ENCODE measurements around the gene ZNF335.
"Not testable (repeated sequence)": the region's sequence is repeated elsewhere in the genome, so short reads cannot be mapped to it uniquely, and the experiment has no call there.

The ZNF335 gene

DNA sequence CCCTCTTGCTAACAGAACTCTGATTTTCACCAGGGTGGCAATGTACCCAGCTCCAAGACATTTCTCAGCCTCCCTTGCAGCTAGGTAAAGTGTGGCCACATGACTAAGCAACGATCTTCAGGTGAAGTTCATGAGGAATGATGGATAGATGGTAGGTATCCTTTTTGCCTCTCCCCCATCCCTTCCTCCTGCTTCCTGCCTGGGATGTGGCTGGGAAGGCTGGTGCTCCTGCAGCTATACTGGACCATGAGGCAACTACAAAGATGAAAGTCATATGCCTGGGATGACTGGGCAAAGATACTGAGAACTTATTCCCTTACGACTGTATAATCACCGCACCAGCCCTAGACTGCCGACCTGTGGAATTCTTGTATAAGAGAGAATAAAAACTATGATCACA, 13.4 kb downstream of the ZNF335 start:
- no peak overlapping the region for H3K27ac Mint-ChIP-seq
- H3K4me1 Mint-ChIP-seq: peaks cover 5% of the 10 kb centered on the region
- ATAC-seq (ENCODE audit: low read depth) (no peak), DNase-seq (ENCODE audit: low spot score in 2 of 2) (no peak)
- no peak overlapping the region for H3K4me3 Mint-ChIP-seq
- no peaks in the 10 kb centered on the region for H3K27me3 Mint-ChIP-seq
- no peaks in the 10 kb centered on the region for H3K9me3 Mint-ChIP-seq
- peaks cover 31% of the 10 kb centered on the region for H3K36me3 Mint-ChIP-seq

GRCh38 chr20:45957021-45957941, 14.7 kb downstream of the ZNF335 start:
- no peaks in the 10 kb centered on the region for H3K27me3 Mint-ChIP-seq
- no peaks in the 10 kb centered on the region for H3K4me1 Mint-ChIP-seq
- ATAC-seq (ENCODE audit: low read depth): no peak
- H3K9me3 Mint-ChIP-seq: no peaks in the 10 kb centered on the region
- no peak overlapping the region for H3K4me3 Mint-ChIP-seq
- peaks cover 27% of the 10 kb centered on the region for H3K36me3 Mint-ChIP-seq
- DNase-seq (ENCODE audit: low spot score in 2 of 2): no peak
- H3K27ac Mint-ChIP-seq: no peak overlapping the region

GRCh38 chr20:45956326-45956725, 15.7 kb downstream of the ZNF335 start:
- H3K36me3 Mint-ChIP-seq: peaks cover 29% of the 10 kb centered on the region
- H3K27ac Mint-ChIP-seq; H3K9me3 Mint-ChIP-seq; H3K27me3 Mint-ChIP-seq; DNase-seq (ENCODE audit: low spot score in 2 of 2); H3K4me3 Mint-ChIP-seq; H3K4me1 Mint-ChIP-seq; ATAC-seq (ENCODE audit: low read depth): not testable (repeated sequence)

- Mint-ChIP-seq H3K27me3 (no peaks in the 10 kb centered on the region), H3K9me3 (no peaks in the 10 kb centered on the region), H3K4me3 (no peak overlapping the region), H3K27ac (no peak overlapping the region), H3K36me3 (peaks cover 21% of the 10 kb centered on the region), H3K4me1 (peaks cover 6% of the 10 kb centered on the region)
- DNase-seq (ENCODE audit: low spot score in 2 of 2) (no peak), ATAC-seq (ENCODE audit: low read depth) (no peak)
These were observed 18.3 kb downstream of the ZNF335 start for GRCh38 chr20:45953672-45954071.

DNA sequence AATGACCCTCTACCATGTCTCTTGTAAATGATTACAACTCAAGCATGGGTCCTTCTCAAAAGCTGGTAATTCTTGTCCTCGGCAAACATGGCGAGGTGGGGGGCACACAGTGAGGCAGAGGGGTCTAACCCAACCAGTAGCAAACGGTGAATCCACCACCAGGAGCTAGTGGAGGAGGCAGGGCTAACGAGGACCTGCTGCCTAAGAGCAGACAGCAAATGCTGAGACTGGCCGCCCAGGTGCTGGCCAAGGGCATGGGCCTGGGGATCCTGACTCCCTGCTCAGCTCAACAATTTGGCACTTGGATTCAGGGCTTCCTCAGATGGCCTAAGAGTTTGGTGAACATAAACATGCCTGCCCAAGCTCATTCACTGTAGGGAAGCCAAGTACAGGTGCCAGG, 19.1 kb downstream of the ZNF335 start:
- H3K9me3 Mint-ChIP-seq: no peaks in the 10 kb centered on the region
- H3K4me3 Mint-ChIP-seq: no peak overlapping the region
- no peaks in the 10 kb centered on the region for H3K27me3 Mint-ChIP-seq
- H3K36me3 Mint-ChIP-seq: peaks cover 21% of the 10 kb centered on the region
- ATAC-seq (ENCODE audit: low read depth) (no peak), DNase-seq (ENCODE audit: low spot score in 2 of 2) (no peak)
- H3K4me1 Mint-ChIP-seq: peaks cover 10% of the 10 kb centered on the region
- H3K27ac Mint-ChIP-seq: no peak overlapping the region

GRCh38 chr20:45951925-45952834, 19.8 kb downstream of the ZNF335 start:
- Mint-ChIP-seq H3K27me3 (no peaks in the 10 kb centered on the region), H3K4me1 (peaks cover 10% of the 10 kb centered on the region), H3K9me3 (no peaks in the 10 kb centered on the region), H3K36me3 (peaks cover 20% of the 10 kb centered on the region), H3K27ac (peak overlapping the region; percentile 47), H3K4me3 (no peak overlapping the region)
- DNase-seq (ENCODE audit: low spot score in 2 of 2) (no peak), ATAC-seq (ENCODE audit: low read depth) (no peak)

- Mint-ChIP-seq H3K36me3 (peaks cover 19% of the 10 kb centered on the region), H3K4me1 (peaks cover 13% of the 10 kb centered on the region), H3K27me3 (no peaks in the 10 kb centered on the region), H3K4me3 (no peak overlapping the region), H3K9me3 (no peaks in the 10 kb centered on the region), H3K27ac (no peak overlapping the region)
- ATAC-seq (ENCODE audit: low read depth) (no peak), DNase-seq (ENCODE audit: low spot score in 2 of 2) (no peak)
These were observed 21.7 kb downstream of the ZNF335 start for GRCh38 chr20:45950330-45950646.

GRCh38 chr20:45949542-45950329, 22.3 kb downstream of the ZNF335 start:
- ATAC-seq (ENCODE audit: low read depth): no peak
- H3K27me3 Mint-ChIP-seq: no peaks in the 10 kb centered on the region
- no peak for DNase-seq (ENCODE audit: low spot score in 2 of 2)
- no peak overlapping the region for H3K27ac Mint-ChIP-seq
- no peak overlapping the region for H3K4me3 Mint-ChIP-seq
- no peaks in the 10 kb centered on the region for H3K9me3 Mint-ChIP-seq
- H3K4me1 Mint-ChIP-seq: peaks cover 13% of the 10 kb centered on the region
- H3K36me3 Mint-ChIP-seq: peaks cover 21% of the 10 kb centered on the region

GRCh38 chr20:45948742-45949541, 23.1 kb downstream of the ZNF335 start:
- DNase-seq (ENCODE audit: low spot score in 2 of 2) (no peak), ATAC-seq (ENCODE audit: low read depth) (no peak)
- Mint-ChIP-seq H3K9me3 (no peaks in the 10 kb centered on the region), H3K4me1 (peaks cover 13% of the 10 kb centered on the region), H3K4me3 (no peak overlapping the region), H3K36me3 (peaks cover 27% of the 10 kb centered on the region), H3K27me3 (no peaks in the 10 kb centered on the region), H3K27ac (peak overlapping the region; percentile 66)

DNA sequence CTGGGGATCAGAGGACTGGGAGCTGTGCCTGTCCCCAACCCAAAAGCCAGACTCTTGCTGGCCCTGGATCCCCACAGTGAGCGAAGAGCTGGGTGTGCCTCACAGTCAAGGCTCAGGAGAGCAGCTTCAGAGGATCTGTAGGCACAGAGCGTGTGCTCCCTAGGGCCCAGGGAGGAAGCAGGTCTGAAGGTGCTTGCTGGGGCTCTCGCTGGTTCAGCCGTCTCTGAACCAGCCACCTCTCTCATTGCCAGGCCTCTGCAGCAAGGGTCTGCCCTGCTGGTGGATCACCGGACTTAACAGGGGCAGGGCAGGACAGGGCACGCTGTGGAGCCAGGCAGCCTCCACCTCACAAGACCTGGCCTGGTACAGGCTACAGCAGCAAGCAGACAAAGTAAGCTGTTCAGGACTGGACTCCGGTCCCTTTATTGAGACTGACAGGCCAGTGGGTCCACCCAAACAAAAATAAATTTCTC, 23.7 kb downstream of the ZNF335 start:
- H3K4me3 Mint-ChIP-seq: no peak overlapping the region
- H3K36me3 Mint-ChIP-seq: peaks cover 30% of the 10 kb centered on the region
- peak overlapping the region; percentile 85 for H3K27ac Mint-ChIP-seq
- H3K4me1 Mint-ChIP-seq: peaks cover 13% of the 10 kb centered on the region
- DNase-seq (ENCODE audit: low spot score in 2 of 2) (no peak), ATAC-seq (ENCODE audit: low read depth) (peak; percentile 62)
- no peaks in the 10 kb centered on the region for H3K27me3 Mint-ChIP-seq
- no peaks in the 10 kb centered on the region for H3K9me3 Mint-ChIP-seq

DNA sequence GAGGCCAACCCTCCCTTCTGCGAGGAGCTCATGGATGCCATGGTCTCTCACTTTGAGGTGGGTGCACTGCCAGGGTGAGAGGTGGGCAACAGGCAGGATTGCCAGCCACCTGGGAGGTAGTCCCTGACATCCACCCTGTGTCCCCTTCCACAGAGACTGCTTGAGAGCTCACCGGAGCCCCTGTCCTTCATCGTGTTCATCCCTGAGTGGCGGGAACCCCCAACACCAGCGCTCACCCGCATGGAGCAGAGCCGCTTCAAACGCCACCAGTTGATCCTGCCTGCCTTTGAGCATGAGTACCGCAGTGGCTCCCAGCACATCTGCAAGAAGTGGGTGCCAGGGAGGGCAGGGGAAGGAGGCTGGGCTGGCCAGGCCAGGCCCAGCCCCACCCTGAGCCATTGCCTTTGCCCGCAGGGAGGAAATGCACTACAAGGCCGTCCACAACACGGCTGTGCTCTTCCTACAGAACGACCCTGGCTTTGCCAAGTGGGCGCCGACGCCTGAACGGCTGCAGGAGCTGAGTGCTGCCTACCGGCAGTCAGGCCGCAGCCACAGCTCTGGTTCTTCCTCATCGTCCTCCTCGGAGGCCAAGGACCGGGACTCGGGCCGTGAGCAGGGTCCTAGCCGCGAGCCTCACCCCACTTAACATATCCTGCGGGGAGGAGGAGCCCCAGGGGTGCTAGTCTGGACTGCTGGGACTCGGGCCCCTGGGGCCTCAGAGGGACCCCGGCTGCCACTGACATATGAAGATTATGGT, 24.7 kb downstream of the ZNF335 start:
- peaks cover 30% of the 10 kb centered on the region for H3K36me3 Mint-ChIP-seq
- peaks cover 13% of the 10 kb centered on the region for H3K4me1 Mint-ChIP-seq
- peak overlapping the region; percentile 85 for H3K27ac Mint-ChIP-seq
- no peak for ATAC-seq (ENCODE audit: low read depth)
- H3K4me3 Mint-ChIP-seq: no peak overlapping the region
- no peaks in the 10 kb centered on the region for H3K9me3 Mint-ChIP-seq
- no peak for DNase-seq (ENCODE audit: low spot score in 2 of 2)
- H3K27me3 Mint-ChIP-seq: no peaks in the 10 kb centered on the region

- peak; percentile 18 for ATAC-seq (ENCODE audit: low read depth)
- H3K4me3 Mint-ChIP-seq: no peak overlapping the region
These were observed 25.6 kb downstream of the ZNF335 start for GRCh38 chr20:45946149-45946970.

More at GRCh38 chr20:45946149-45946970, 25.6 kb downstream of the ZNF335 start:
- Mint-ChIP-seq H3K4me1 (peaks cover 13% of the 10 kb centered on the region), H3K36me3 (peaks cover 29% of the 10 kb centered on the region), H3K27ac (no peak overlapping the region), H3K27me3 (no peaks in the 10 kb centered on the region), H3K9me3 (no peaks in the 10 kb centered on the region)
- DNase-seq (ENCODE audit: low spot score in 2 of 2): no peak
